Kidney (tissue), 14 donors: ENCODE results near the gene SUCLA2. TPM values are rescaled to one million over a fixed set of nuclear protein-coding genes. Genes with fewer than 3 reads are reported as not detected.

Experiments used
- DNase-seq, 5 donors: peaks; one replicate each; pipeline ENCODE4 v3.0.0-alpha.2; 2013 to 2020
- FAIRE-seq: peaks from 2 replicates; lab custom pipeline; 2012; peaks lifted over from hg19 to GRCh38; lab: Jason Lieb, UNC
- H3K27ac ChIP-seq, 2 donors: one replicate each; pipeline ENCODE4 v1.7.0; 2013; ENCODE audit warnings: low read depth in 2 of 2, low read length in 2 of 2, inconsistent platforms in 1 of 2
- H3K27me3 ChIP-seq: one replicate; pipeline ENCODE4 v1.7.1; 2013; ENCODE audit warnings: low read length, inconsistent platforms; ENCODE audit not compliant: control insufficient read depth, insufficient read depth
- H3K36me3 ChIP-seq, 3 donors: one replicate each; pipeline versions ENCODE4 v1.7.0 to v1.7.1; 2013; ENCODE audit warnings: low read length in 3 of 3, control low read depth in 1 of 3, inconsistent platforms in 1 of 3; ENCODE audit not compliant: insufficient read depth in 3 of 3, control insufficient read depth in 2 of 3
- H3K4me1 ChIP-seq, 3 donors: one replicate each; pipeline versions ENCODE4 v1.7.0 to v1.7.1; 2013; ENCODE audit warnings: low read length in 3 of 3, inconsistent platforms in 1 of 3, low read depth in 1 of 3; ENCODE audit not compliant: control insufficient read depth in 2 of 3, insufficient read depth in 2 of 3
- H3K4me3 ChIP-seq, 3 donors: one replicate each; pipeline versions ENCODE4 v1.7.0 to v1.8.1; 2013; ENCODE audit warnings: low read length in 3 of 3, control low read depth in 1 of 3, inconsistent platforms in 1 of 3
- H3K9ac ChIP-seq, 3 donors: one replicate each; pipeline versions ENCODE4 v1.7.0 to v1.7.1; 2013; ENCODE audit warnings: low read length in 3 of 3, control low read depth in 1 of 3, inconsistent platforms in 1 of 3
- H3K9me3 ChIP-seq, 3 donors: one replicate each; pipeline versions ENCODE4 v1.7.0 to v1.7.1; 2013; ENCODE audit warnings: low read length in 3 of 3, control low read depth in 1 of 3, inconsistent platforms in 1 of 3; ENCODE audit not compliant: control insufficient read depth in 2 of 3, insufficient read depth in 1 of 3
- intact Hi-C: fragments of 100-400 bp; cut with DNase I; formaldehyde crosslinking; loops from one replicate; pipeline ENCODE4 v1.11.1; 2022
- polyA plus RNA-seq: library from polyadenylated mRNA; stranded (reverse); fragments of 350-450 nt; fragmentation: Illumina TruSeq; extraction: RNeasy Lipid Tissue Mini Kit (QIAGEN cat#74804); gene quantifications from one replicate; pipeline ENCODE4 v1.2.3, GENCODE V29; 2014; ENCODE audit warnings: low read depth, low replicate concordance; ENCODE audit not compliant: insufficient read depth
- total RNA-seq: library from RNA; stranded (reverse); fragmentation: NEBNext Ultra II Directional; extraction: Animal tissue kit (Norgen Biotek cat#: 25700); gene quantifications from one replicate; pipeline ENCODE4 v1.2.1, GENCODE V29; 2021
- TF ChIP-seq, protein P1 (sequence below): IDR thresholded peaks from 3 replicates; pipeline ENCODE4 v1.5.1; 2012; ENCODE audit warnings: mild to moderate bottlenecking, moderate library complexity, borderline replicate concordance; ENCODE audit not compliant: insufficient read depth; ENCODE audit errors: extremely low read depth
- donor health status: control.
- donor health status: control.
- donor health status: control.
- donor health status: control.
- donor health status: control.
- donor health status: DM: yes; HTN: yes; CAD: no.
- donor health status: Normal renal cell carcinoma (clear cell type).

The SUCLA2 gene
- total and polyA plus RNA-seq, 2 donors from 2014 or later = 50.7 to 70.4 TPM

DNA sequence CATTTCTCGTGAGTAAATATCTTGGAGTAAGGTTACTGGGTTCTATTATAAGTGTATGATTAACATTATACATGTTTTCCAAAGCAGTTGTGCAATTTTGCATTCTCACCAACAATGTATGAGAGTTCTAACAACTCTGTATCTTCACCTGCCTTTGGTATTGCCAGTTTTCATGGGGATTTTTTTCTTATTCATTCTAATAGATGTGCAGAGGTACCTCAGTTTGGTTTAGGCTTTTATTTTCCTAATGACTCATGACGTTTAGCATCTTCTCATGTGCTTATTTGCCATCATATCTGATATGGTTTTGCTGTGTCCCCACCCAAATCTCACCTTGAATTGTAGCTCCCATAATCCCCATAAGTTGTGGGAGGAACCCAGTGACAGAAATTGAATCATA, 28.8 kb upstream of the SUCLA2 start:
- Histone ChIP-seq H3K27me3 (no peaks in the 10 kb centered on the region), H3K4me1 (no peaks in the 10 kb centered on the region), H3K4me3 (no peak overlapping the region), H3K9me3 (peaks cover 0 to 1% (median 0%) of the 10 kb centered on the region in 3 donors), H3K27ac (no peak overlapping the region), H3K9ac (no peak overlapping the region), H3K36me3 (no peaks in the 10 kb centered on the region)
- no peak for DNase-seq
- TF ChIP-seq, protein P1, sequence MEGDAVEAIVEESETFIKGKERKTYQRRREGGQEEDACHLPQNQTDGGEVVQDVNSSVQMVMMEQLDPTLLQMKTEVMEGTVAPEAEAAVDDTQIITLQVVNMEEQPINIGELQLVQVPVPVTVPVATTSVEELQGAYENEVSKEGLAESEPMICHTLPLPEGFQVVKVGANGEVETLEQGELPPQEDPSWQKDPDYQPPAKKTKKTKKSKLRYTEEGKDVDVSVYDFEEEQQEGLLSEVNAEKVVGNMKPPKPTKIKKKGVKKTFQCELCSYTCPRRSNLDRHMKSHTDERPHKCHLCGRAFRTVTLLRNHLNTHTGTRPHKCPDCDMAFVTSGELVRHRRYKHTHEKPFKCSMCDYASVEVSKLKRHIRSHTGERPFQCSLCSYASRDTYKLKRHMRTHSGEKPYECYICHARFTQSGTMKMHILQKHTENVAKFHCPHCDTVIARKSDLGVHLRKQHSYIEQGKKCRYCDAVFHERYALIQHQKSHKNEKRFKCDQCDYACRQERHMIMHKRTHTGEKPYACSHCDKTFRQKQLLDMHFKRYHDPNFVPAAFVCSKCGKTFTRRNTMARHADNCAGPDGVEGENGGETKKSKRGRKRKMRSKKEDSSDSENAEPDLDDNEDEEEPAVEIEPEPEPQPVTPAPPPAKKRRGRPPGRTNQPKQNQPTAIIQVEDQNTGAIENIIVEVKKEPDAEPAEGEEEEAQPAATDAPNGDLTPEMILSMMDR = no peak
- intact Hi-C loops = no loop called here
- FAIRE-seq = no peak

- no peaks in the 10 kb centered on the region for H3K36me3 ChIP-seq
- H3K4me3 ChIP-seq = no peak overlapping the region
- no peak overlapping the region for H3K27ac ChIP-seq
- no peak overlapping the region for H3K9ac ChIP-seq
- intact Hi-C loops = no loop called here
- H3K27me3 ChIP-seq = no peaks in the 10 kb centered on the region
- no peaks in the 10 kb centered on the region for H3K4me1 ChIP-seq
- TF ChIP-seq, protein P1 = no peak
- DNase-seq (no peak), FAIRE-seq (no peak)
- peaks cover 0 to 1% (median 0%) of the 10 kb centered on the region in 3 donors for H3K9me3 ChIP-seq
These were observed 27.0 kb upstream of the SUCLA2 start for GRCh38 chr13:48028066-48028465.

DNA sequence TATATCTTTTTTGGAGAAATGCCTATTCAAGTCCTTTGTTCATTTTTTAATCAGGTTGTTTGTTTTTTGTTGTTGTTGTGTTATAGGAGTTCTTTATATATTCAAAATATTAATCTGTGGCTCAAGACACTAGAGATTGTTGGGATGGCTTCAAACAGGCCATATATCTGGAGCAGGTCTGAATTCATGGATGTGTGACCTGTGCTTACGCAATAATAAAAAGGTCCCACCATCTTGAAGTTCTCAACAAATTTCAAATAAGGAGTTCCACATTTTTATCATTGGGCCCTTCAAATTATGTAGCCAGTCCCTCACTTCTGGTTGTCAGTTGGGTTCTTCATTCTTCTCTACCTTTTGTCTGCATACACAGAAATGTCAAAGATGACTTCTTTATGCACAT, 18.7 kb upstream of the SUCLA2 start:
- TF ChIP-seq, protein P1 = no peak
- FAIRE-seq = no peak
- Histone ChIP-seq H3K4me3 (no peak overlapping the region), H3K9me3 (no peaks in the 10 kb centered on the region), H3K9ac (no peak overlapping the region), H3K27ac (no peak overlapping the region), H3K27me3 (no peaks in the 10 kb centered on the region), H3K4me1 (no peaks in the 10 kb centered on the region), H3K36me3 (no peaks in the 10 kb centered on the region)
- DNase-seq = no peak
- intact Hi-C loops = no loop called here

- FAIRE-seq (no peak), DNase-seq (no peak)
- intact Hi-C loops = no loop called here
- Histone ChIP-seq H3K27ac (no peak overlapping the region), H3K36me3 (no peaks in the 10 kb centered on the region), H3K9me3 (no peaks in the 10 kb centered on the region), H3K27me3 (no peaks in the 10 kb centered on the region), H3K4me1 (no peaks in the 10 kb centered on the region), H3K9ac (no peak overlapping the region), H3K4me3 (no peak overlapping the region)
- TF ChIP-seq, protein P1 = no peak
These were observed 17.6 kb upstream of the SUCLA2 start for GRCh38 chr13:48018637-48019036.
